K562 (cell line): ENCODE data around the gene TRPC1. TPM values are rescaled to one million over a fixed set of nuclear protein-coding genes. Genes with fewer than 3 reads are reported as not detected.

ENCODE experiments used
- CBX5 ChIP-seq: IDR thresholded peaks from 2 replicates; pipeline ENCODE4 v1.6.1; 2014; ENCODE audit warnings: low read depth, borderline replicate concordance
- CHD4 ChIP-seq: fragments of 200-600 bp; sonication (generic); IDR thresholded peaks from 3 replicates; pipeline ENCODE4 v1.6.1; 2012; ENCODE audit warnings: low read depth, mild to moderate bottlenecking, mixed read lengths, low read length, inconsistent platforms; ENCODE audit not compliant: insufficient read depth, insufficient replicate concordance, poor library complexity, severe bottlenecking
- CTBP1 ChIP-seq: fragments of 450-650 bp; IDR thresholded peaks from 2 replicates; pipeline ENCODE4 v1.6.1; 2016; ENCODE audit warnings: borderline replicate concordance
- GABPB1 ChIP-seq: sonication (generic); formaldehyde crosslinking; IDR thresholded peaks from 2 replicates; pipeline ENCODE4 v1.8.0; 2022; ENCODE audit warnings: mild to moderate bottlenecking, missing genetic modification reagents
- KLF16 ChIP-seq: IDR thresholded peaks from 2 replicates; pipeline ENCODE4 v1.6.1; 2016; ENCODE audit warnings: antibody characterized with exemption
- NR2C2 ChIP-seq, 2 experiments: fragments of 200-800 bp in 1 of 2; sonication (Bioruptor generic) in 1 of 2; sonication (generic) in 1 of 2; formaldehyde crosslinking in 1 of 2; IDR thresholded peaks; 2 replicates each; pipeline versions ENCODE4 v1.6.1 to v1.8.0; 2016 to 2022; ENCODE audit warnings: mild to moderate bottlenecking in 1 of 2, missing compliant biosample characterization in 1 of 2, missing genetic modification characterization in 1 of 2, missing genetic modification reagents in 1 of 2
- RAD21 ChIP-seq, 2 experiments: fragments of 250-450 bp in 1 of 2; fragments of 450-650 bp in 1 of 2; sonication (Bioruptor Pico) in 1 of 2; formaldehyde crosslinking in 1 of 2; IDR thresholded peaks in 1 of 2; conservative IDR thresholded peaks in 1 of 2; 2 replicates each; pipeline versions ENCODE4 v1.4.0 to v1.8.0; 2020 to 2022; ENCODE audit warnings: mild to moderate bottlenecking in 2 of 2, moderate library complexity in 1 of 2
- RBBP5 ChIP-seq: fragments of 200-600 bp; sonication (generic); IDR thresholded peaks from 2 replicates; pipeline ENCODE4 v1.6.1; 2012; ENCODE audit warnings: borderline replicate concordance, mild to moderate bottlenecking, low read length, control low read depth, inconsistent platforms; ENCODE audit not compliant: insufficient read depth, poor library complexity, severe bottlenecking
- RFX1 ChIP-seq: fragments of 450-650 bp; IDR thresholded peaks from 2 replicates; pipeline ENCODE4 v1.6.1; 2016; ENCODE audit warnings: mild to moderate bottlenecking, moderate library complexity
- SRSF3 ChIP-seq: fragments of 200-400 bp; formaldehyde crosslinking; IDR thresholded peaks from 2 replicates; pipeline ENCODE4 v1.6.1; 2016; ENCODE audit warnings: mild to moderate bottlenecking, low read length, moderate library complexity; ENCODE audit not compliant: insufficient read depth
- TOE1 ChIP-seq, 2 experiments: fragments of 450-650 bp in 1 of 2; sonication (generic) in 1 of 2; formaldehyde crosslinking in 1 of 2; IDR thresholded peaks; 2 replicates each; pipeline versions ENCODE4 v1.7.1 to v1.8.0; 2016 to 2022; ENCODE audit warnings: borderline replicate concordance in 2 of 2, mild to moderate bottlenecking in 2 of 2, antibody characterized with exemption in 1 of 2, inconsistent platforms in 1 of 2, low read depth in 1 of 2, missing genetic modification reagents in 1 of 2, moderate library complexity in 1 of 2
- ZBED1 ChIP-seq: IDR thresholded peaks from 2 replicates; pipeline ENCODE4 v1.6.1; 2014
- ZKSCAN1 ChIP-seq: fragments of 150-350 bp; IDR thresholded peaks from 2 replicates; pipeline ENCODE4 v1.6.1; 2016; ENCODE audit warnings: low read depth, low read length
- ZNF24 ChIP-seq: fragments of 450-650 bp; IDR thresholded peaks from 2 replicates; pipeline ENCODE4 v1.6.1; 2016
- ZNF699 ChIP-seq: fragments of 250-450 bp; sonication (Bioruptor Pico); IDR thresholded peaks from 2 replicates; pipeline ENCODE4 v1.8.0; 2021; ENCODE audit warnings: mild to moderate bottlenecking, moderate library complexity; ENCODE audit not compliant: insufficient replicate concordance
- polyA plus RNA-seq, 8 experiments: library from polyadenylated mRNA; depleted of rRNA in 4 of 8; stranded (reverse) in 5 of 8; unstranded in 3 of 8; fragments of >200 nt; fragmentation: Nextera tagmentation in 2 of 8; fragmentation: Illumina TruSeq in 1 of 8; extraction: Ambion mirVana in 2 of 8; extraction: Trizol in 1 of 8; gene quantifications; 2 replicates each; pipeline versions ENCODE4 v1.2.1 to v1.2.3, GENCODE V29; 2011 to 2014; ENCODE audit warnings: inconsistent platforms in 1 of 8, missing spikeins in 1 of 8
- total RNA-seq, 7 experiments: library from RNA; depleted of rRNA in 6 of 7; stranded (reverse); fragments of >200 nt in 6 of 7; fragmentation: Illumina TruSeq in 2 of 7; extraction: Trizol in 2 of 7; gene quantifications; 2 replicates each; pipeline versions ENCODE4 v1.2.1 to v1.2.3, GENCODE V29; 2011 to 2021; ENCODE audit warnings: low replicate concordance in 1 of 7
- TF ChIP-seq, protein P1 (sequence below), 3 experiments: fragments of 200-800 bp in 1 of 3; sonication (Bioruptor generic) in 1 of 3; sonication (generic) in 1 of 3; formaldehyde crosslinking in 1 of 3; IDR thresholded peaks; 2 replicates each; pipeline versions ENCODE4 v1.6.1 to v1.8.0; 2016 to 2022; ENCODE audit warnings: mild to moderate bottlenecking in 2 of 3, missing compliant biosample characterization in 2 of 3, missing genetic modification characterization in 2 of 3, missing genetic modification reagents in 1 of 3
- TF ChIP-seq, protein P2 (sequence below): fragments of 150-350 bp; IDR thresholded peaks from 2 replicates; pipeline ENCODE4 v1.6.1; 2014; ENCODE audit warnings: low read depth, mild to moderate bottlenecking, low read length, borderline replicate concordance
- TF ChIP-seq, protein P3 (sequence below): fragments of 450-650 bp; IDR thresholded peaks from 2 replicates; pipeline ENCODE4 v1.6.1; 2016; ENCODE audit warnings: low read depth, mild to moderate bottlenecking, moderate library complexity
- TF ChIP-seq, protein P4 (sequence below): sonication (generic); formaldehyde crosslinking; IDR thresholded peaks from 2 replicates; pipeline ENCODE4 v1.8.0; 2022; ENCODE audit warnings: missing genetic modification reagents, mild to moderate bottlenecking, moderate library complexity, borderline replicate concordance

TRPC1 gene
- total and polyA plus RNA-seq, 9 of the 15 experiments (the other 6 are each of a cell fraction or from before 2014, with no cell fraction given): 1.4 to 6.5 (median 3.0) TPM

DNA sequence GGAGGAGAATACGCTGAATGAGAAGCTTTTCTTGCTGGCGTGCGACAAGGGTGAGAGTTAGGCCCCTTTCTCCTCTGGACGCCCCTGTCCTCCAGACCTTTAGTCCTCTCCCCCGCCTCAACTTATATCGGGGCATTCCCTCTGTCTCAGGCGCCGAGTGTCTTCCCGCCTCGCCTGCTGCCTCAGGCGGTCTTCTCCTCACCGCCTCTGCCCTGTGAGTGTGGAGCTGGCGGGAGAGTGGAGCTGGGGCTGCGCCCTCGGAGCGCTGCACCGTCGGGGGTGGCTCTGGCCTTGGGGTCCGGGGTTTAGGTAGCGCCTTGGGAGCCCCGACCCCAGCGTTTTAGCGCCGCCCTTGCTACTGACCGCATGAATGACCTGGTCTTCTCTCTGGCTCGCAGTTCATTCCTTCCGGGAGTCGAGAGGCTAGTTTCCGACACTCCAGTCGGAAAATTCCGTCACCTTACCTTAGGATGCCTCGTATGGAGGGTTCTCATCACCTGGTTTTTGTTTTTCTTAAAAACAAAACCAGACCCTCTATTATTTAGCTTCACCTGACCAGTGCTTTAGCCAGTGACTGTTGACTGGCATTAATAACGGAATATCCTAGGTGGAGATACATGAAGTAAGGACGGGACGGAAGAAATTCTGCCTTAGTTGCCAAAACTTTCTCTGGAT is 985 bp downstream of the TRPC1 start (continued):
- TF ChIP-seq RFX1: no peak
- TF ChIP-seq CBX5: no peak
- TF ChIP-seq, protein P1, sequence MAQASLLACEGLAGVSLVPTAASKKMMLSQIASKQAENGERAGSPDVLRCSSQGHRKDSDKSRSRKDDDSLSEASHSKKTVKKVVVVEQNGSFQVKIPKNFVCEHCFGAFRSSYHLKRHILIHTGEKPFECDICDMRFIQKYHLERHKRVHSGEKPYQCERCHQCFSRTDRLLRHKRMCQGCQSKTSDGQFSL (CRISPR knock-in tag; IDR thresholded peaks at IDR 0.05): no peak
- TF ChIP-seq, protein P1 (tag; IDR thresholded peaks at IDR 0.05): no peak
- TF ChIP-seq ZNF24: 0 out of 2 replicates have a peak, but pooled peaks have one; percentile 64
- no peak for TF ChIP-seq ZBED1
- TF ChIP-seq KLF16: no peak
- no peak for TF ChIP-seq CHD4
- TF ChIP-seq ZNF699 (CRISPR knock-in tag): no peak
- TF ChIP-seq, protein P2, sequence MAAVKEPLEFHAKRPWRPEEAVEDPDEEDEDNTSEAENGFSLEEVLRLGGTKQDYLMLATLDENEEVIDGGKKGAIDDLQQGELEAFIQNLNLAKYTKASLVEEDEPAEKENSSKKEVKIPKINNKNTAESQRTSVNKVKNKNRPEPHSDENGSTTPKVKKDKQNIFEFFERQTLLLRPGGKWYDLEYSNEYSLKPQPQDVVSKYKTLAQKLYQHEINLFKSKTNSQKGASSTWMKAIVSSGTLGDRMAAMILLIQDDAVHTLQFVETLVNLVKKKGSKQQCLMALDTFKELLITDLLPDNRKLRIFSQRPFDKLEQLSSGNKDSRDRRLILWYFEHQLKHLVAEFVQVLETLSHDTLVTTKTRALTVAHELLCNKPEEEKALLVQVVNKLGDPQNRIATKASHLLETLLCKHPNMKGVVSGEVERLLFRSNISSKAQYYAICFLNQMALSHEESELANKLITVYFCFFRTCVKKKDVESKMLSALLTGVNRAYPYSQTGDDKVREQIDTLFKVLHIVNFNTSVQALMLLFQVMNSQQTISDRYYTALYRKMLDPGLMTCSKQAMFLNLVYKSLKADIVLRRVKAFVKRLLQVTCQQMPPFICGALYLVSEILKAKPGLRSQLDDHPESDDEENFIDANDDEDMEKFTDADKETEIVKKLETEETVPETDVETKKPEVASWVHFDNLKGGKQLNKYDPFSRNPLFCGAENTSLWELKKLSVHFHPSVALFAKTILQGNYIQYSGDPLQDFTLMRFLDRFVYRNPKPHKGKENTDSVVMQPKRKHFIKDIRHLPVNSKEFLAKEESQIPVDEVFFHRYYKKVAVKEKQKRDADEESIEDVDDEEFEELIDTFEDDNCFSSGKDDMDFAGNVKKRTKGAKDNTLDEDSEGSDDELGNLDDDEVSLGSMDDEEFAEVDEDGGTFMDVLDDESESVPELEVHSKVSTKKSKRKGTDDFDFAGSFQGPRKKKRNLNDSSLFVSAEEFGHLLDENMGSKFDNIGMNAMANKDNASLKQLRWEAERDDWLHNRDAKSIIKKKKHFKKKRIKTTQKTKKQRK: no peak
- TF ChIP-seq TOE1 (IDR thresholded peaks at IDR 0.05; ENCODE audit: borderline replicate concordance): 0 out of 2 replicates have a peak, but pooled peaks have one; percentile 37
- no peak for TF ChIP-seq TOE1 (CRISPR knock-in tag; IDR thresholded peaks at IDR 0.05; ENCODE audit: borderline replicate concordance, low read depth)
- TF ChIP-seq, protein P3, sequence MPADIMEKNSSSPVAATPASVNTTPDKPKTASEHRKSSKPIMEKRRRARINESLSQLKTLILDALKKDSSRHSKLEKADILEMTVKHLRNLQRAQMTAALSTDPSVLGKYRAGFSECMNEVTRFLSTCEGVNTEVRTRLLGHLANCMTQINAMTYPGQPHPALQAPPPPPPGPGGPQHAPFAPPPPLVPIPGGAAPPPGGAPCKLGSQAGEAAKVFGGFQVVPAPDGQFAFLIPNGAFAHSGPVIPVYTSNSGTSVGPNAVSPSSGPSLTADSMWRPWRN: no peak
- TF ChIP-seq GABPB1 (CRISPR knock-in tag): peak; percentile 59
- TF ChIP-seq ZKSCAN1: no peak
- peak; percentile 61; the same call in 1 of the 2 replicates for TF ChIP-seq NR2C2 (CRISPR knock-in tag; IDR thresholded peaks at IDR 0.05)
- no peak; the same call in 1 of the 2 replicates for TF ChIP-seq NR2C2 (tag; IDR thresholded peaks at IDR 0.05)
- TF ChIP-seq, protein P4, sequence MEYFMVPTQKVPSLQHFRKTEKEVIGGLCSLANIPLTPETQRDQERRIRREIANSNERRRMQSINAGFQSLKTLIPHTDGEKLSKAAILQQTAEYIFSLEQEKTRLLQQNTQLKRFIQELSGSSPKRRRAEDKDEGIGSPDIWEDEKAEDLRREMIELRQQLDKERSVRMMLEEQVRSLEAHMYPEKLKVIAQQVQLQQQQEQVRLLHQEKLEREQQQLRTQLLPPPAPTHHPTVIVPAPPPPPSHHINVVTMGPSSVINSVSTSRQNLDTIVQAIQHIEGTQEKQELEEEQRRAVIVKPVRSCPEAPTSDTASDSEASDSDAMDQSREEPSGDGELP (CRISPR knock-in tag): peak; percentile 68; the same call in 1 of the 2 replicates
- TF ChIP-seq CTBP1: peak; percentile 77
- TF ChIP-seq RBBP5: peak; percentile 19
- peak in 1 of 2 experiments; percentile 25; a peak in 2 of 4 replicates for TF ChIP-seq RAD21 (CRISPR knock-in tag; conservative IDR thresholded peaks at IDR 0.05 in 1 of 2, IDR thresholded peaks at IDR 0.05 in 1 of 2)
- no peak for TF ChIP-seq SRSF3
